H9 (cell line): ENCODE results near the gene PEX14. TPM values are rescaled to one million over a fixed set of nuclear protein-coding genes. Genes with fewer than 3 reads are reported as not detected.
A peak's percentile ranks its signal among the peaks of the same experiment; 100 is the strongest.

Experiments used
- DNase-seq: peaks from one replicate; pipeline ENCODE4 v3.0.0-alpha.2; 2017
- H2AFZ ChIP-seq: one replicate; pipeline ENCODE4 v1.6.1; 2013; ENCODE audit warnings: mild to moderate bottlenecking, low read length, control low read depth, moderate library complexity
- H2AK5ac ChIP-seq: 2 replicates; pipeline ENCODE4 v1.6.1; 2013; ENCODE audit warnings: low read length, control low read depth, mixed read lengths; ENCODE audit not compliant: insufficient read length
- H2BK120ac ChIP-seq: one replicate; pipeline ENCODE4 v1.6.1; 2013; ENCODE audit warnings: low read depth, mild to moderate bottlenecking, low read length, control low read depth, inconsistent platforms; ENCODE audit not compliant: poor library complexity, severe bottlenecking
- H2BK12ac ChIP-seq: 2 replicates; pipeline ENCODE4 v1.6.1; 2013; ENCODE audit warnings: low read length, control low read depth, mixed read lengths, low read depth; ENCODE audit not compliant: insufficient read length
- H2BK15ac ChIP-seq: 2 replicates; pipeline ENCODE4 v1.6.1; 2013; ENCODE audit warnings: low read depth, low read length, control low read depth
- H2BK20ac ChIP-seq: one replicate; pipeline ENCODE4 v1.6.1; 2013; ENCODE audit warnings: low read depth, mild to moderate bottlenecking, low read length, control low read depth, inconsistent platforms; ENCODE audit not compliant: poor library complexity, severe bottlenecking
- H2BK5ac ChIP-seq: 2 replicates; pipeline ENCODE4 v1.6.1; 2013; ENCODE audit warnings: low read length, control low read depth, mixed read lengths; ENCODE audit not compliant: insufficient read length
- H3K14ac ChIP-seq: 2 replicates; pipeline ENCODE4 v1.6.1; 2013; ENCODE audit warnings: low read length, control low read depth; ENCODE audit not compliant: insufficient read depth
- H3K18ac ChIP-seq: 2 replicates; pipeline ENCODE4 v1.6.1; 2013; ENCODE audit warnings: low read depth, mild to moderate bottlenecking, mixed read lengths, low read length, control low read depth; ENCODE audit not compliant: insufficient read length
- H3K23ac ChIP-seq: 2 replicates; pipeline ENCODE4 v1.6.1; 2013; ENCODE audit warnings: low read length, control low read depth, mixed read lengths, low read depth; ENCODE audit not compliant: insufficient read length
- H3K23me2 ChIP-seq: 2 replicates; pipeline ENCODE4 v1.6.1; 2013; ENCODE audit warnings: low read depth, mild to moderate bottlenecking, mixed read lengths, low read length, control low read depth; ENCODE audit not compliant: insufficient read length, poor library complexity, severe bottlenecking
- H3K27ac ChIP-seq: 2 replicates; pipeline ENCODE4 v1.5.1; 2013; ENCODE audit warnings: low read length, control low read depth, mixed read lengths, low read depth; ENCODE audit not compliant: insufficient read length
- H3K27me3 ChIP-seq: 2 replicates; pipeline ENCODE4 v1.6.1; 2013; ENCODE audit warnings: low read length, control low read depth, inconsistent platforms; ENCODE audit not compliant: insufficient read depth
- H3K4ac ChIP-seq: 2 replicates; pipeline ENCODE4 v1.6.1; 2013; ENCODE audit warnings: low read depth, mild to moderate bottlenecking, control low read depth, inconsistent platforms, low read length, moderate library complexity
- H3K4me1 ChIP-seq: 2 replicates; pipeline ENCODE4 v1.6.1; 2013; ENCODE audit warnings: low read length, control low read depth, inconsistent platforms; ENCODE audit not compliant: insufficient read depth
- H3K4me2 ChIP-seq: 2 replicates; pipeline ENCODE4 v1.6.1; 2013; ENCODE audit warnings: low read length, control low read depth, mixed read lengths; ENCODE audit not compliant: insufficient read length, insufficient read depth
- H3K56ac ChIP-seq: 2 replicates; pipeline ENCODE4 v1.6.1; 2013; ENCODE audit warnings: low read depth, mild to moderate bottlenecking, mixed read lengths, low read length, control low read depth; ENCODE audit not compliant: insufficient read length
- H3K79me1 ChIP-seq: 2 replicates; pipeline ENCODE4 v1.6.1; 2013; ENCODE audit warnings: low read depth, mild to moderate bottlenecking, moderate library complexity, low read length, control low read depth, inconsistent platforms; ENCODE audit not compliant: insufficient read depth, poor library complexity, severe bottlenecking
- H3K79me2 ChIP-seq: 2 replicates; pipeline ENCODE4 v1.6.1; 2013; ENCODE audit warnings: low read length, control low read depth, inconsistent platforms; ENCODE audit not compliant: insufficient read depth
- H3K9ac ChIP-seq: 2 replicates; pipeline ENCODE4 v1.6.1; 2013; ENCODE audit warnings: low read length, control low read depth, mixed read lengths; ENCODE audit not compliant: insufficient read length; ENCODE audit errors: extremely low read depth
- H3K9me3 ChIP-seq: one replicate; pipeline ENCODE4 v1.6.1; 2013; ENCODE audit warnings: low read depth, low read length, inconsistent platforms; ENCODE audit not compliant: control insufficient read depth
- H3T11ph ChIP-seq: one replicate; pipeline ENCODE4 v1.6.1; 2013; ENCODE audit warnings: mild to moderate bottlenecking, low read length, control low read depth, inconsistent platforms
- H4K20me1 ChIP-seq: one replicate; pipeline ENCODE4 v1.6.1; 2013; ENCODE audit not compliant: control insufficient read depth, insufficient read length, insufficient read depth
- H4K5ac ChIP-seq: 2 replicates; pipeline ENCODE4 v1.6.1; 2013; ENCODE audit warnings: low read depth, mild to moderate bottlenecking, mixed read lengths, low read length, control low read depth; ENCODE audit not compliant: insufficient read length
- H4K8ac ChIP-seq: replicated peaks from 2 replicates; pipeline ENCODE4 v1.6.1; 2013; ENCODE audit warnings: low read length, control low read depth, mixed read lengths, low read depth; ENCODE audit not compliant: insufficient read length
- H4K91ac ChIP-seq: 2 replicates; pipeline ENCODE4 v1.6.1; 2013; ENCODE audit warnings: low read depth, mild to moderate bottlenecking, moderate library complexity, mixed read lengths, low read length, control low read depth; ENCODE audit not compliant: insufficient read length
- H3K27ac Mint-ChIP-seq, 3 experiments: 2 replicates in 2 of 3; 3 replicates in 1 of 3; pipeline ENCODE4 v1.8.0; 2020 to 2021; ENCODE audit warnings: mixed read lengths in 3 of 3, mild to moderate bottlenecking in 1 of 3, moderate library complexity in 1 of 3
- H3K27me3 Mint-ChIP-seq: 2 replicates; pipeline ENCODE4 v1.8.0; 2021; ENCODE audit warnings: low read depth, mild to moderate bottlenecking, moderate library complexity, mixed read lengths
- H3K36me3 Mint-ChIP-seq, 3 experiments: 2 replicates in 2 of 3; 3 replicates in 1 of 3; pipeline ENCODE4 v1.8.0; 2020 to 2021; ENCODE audit warnings: low read depth in 3 of 3, mixed read lengths in 3 of 3; ENCODE audit not compliant: insufficient read depth in 1 of 3
- H3K4me1 Mint-ChIP-seq, 2 experiments: 2 replicates each; pipeline ENCODE4 v1.8.0; 2020; ENCODE audit warnings: mixed read lengths in 2 of 2
- H3K4me3 Mint-ChIP-seq, 2 experiments: 2 replicates in 1 of 2; 3 replicates in 1 of 2; pipeline ENCODE4 v1.8.0; 2020 to 2021; ENCODE audit warnings: mild to moderate bottlenecking in 2 of 2, mixed read lengths in 2 of 2, moderate library complexity in 1 of 2
- H3K9me3 Mint-ChIP-seq, 2 experiments: 2 replicates in 1 of 2; 3 replicates in 1 of 2; pipeline ENCODE4 v1.8.0; 2020; ENCODE audit warnings: mild to moderate bottlenecking in 2 of 2, mixed read lengths in 2 of 2, moderate library complexity in 1 of 2
- CTCF ChIP-seq: fragments of 200-600 bp; sonication (generic); conservative IDR thresholded peaks from 3 replicates; pipeline ENCODE4 v1.8.0; 2021; ENCODE audit warnings: antibody characterized with exemption, mild to moderate bottlenecking
- WGBS: extraction: QIAGEN DNeasy Blood & Tissue Kit; methylation state at CpG from one replicate; pipeline ENCODE4 v1.1.7; 2013; ENCODE audit warnings: missing lambda C conversion rate, low lambda C conversion rate, mixed read lengths; ENCODE audit not compliant: insufficient read length; ENCODE audit errors: extremely low coverage; 5-methylcytosine and 5-hydroxymethylcytosine counted together
- total RNA-seq: library from RNA; stranded (reverse); gene quantifications from 2 replicates; pipeline ENCODE4 v1.2.1, GENCODE V29; 2021

Gene PEX14
- total RNA-seq, 1 experiment from 2014 or later = 23.9 TPM

- peak overlapping the region; percentile 44 for H3K4me2 ChIP-seq
- H3K56ac ChIP-seq = no peak overlapping the region
- no peak overlapping the region for H3T11ph ChIP-seq
- Mint-ChIP-seq H3K9me3 (no peaks in the 10 kb centered on the region), H3K27ac (no peak overlapping the region), H3K4me1 (peaks cover 5 to 26% of the 10 kb centered on the region in 2 experiments), H3K36me3 (peaks cover 0 to 4% (median 0%) of the 10 kb centered on the region in 3 experiments; a peak in 1 of 7 replicates), H3K4me3 (peak overlapping the region in 1 of 2 experiments; percentile 46; a peak in 2 of 5 replicates), H3K27me3 (no peaks in the 10 kb centered on the region)
- no peak overlapping the region for H2BK5ac ChIP-seq
- no peak overlapping the region for H2BK12ac ChIP-seq
- peaks cover 4% of the 10 kb centered on the region for H3K23me2 ChIP-seq
- no peak overlapping the region for H2BK20ac ChIP-seq
- H3K79me1 ChIP-seq = no peaks in the 10 kb centered on the region
- H2BK120ac ChIP-seq = no peak overlapping the region
- no peak overlapping the region for H4K5ac ChIP-seq
- no peak overlapping the region for H3K27ac ChIP-seq
- H2AK5ac ChIP-seq = no peak overlapping the region
- no peaks in the 10 kb centered on the region for H4K20me1 ChIP-seq
- no peak overlapping the region for H2BK15ac ChIP-seq
- H3K14ac ChIP-seq = no peak overlapping the region
- no peak overlapping the region for H3K4ac ChIP-seq
- H3K23ac ChIP-seq = no peak overlapping the region
- no peak overlapping the region for H3K18ac ChIP-seq
- no peaks in the 10 kb centered on the region for H3K9me3 ChIP-seq
- H4K8ac ChIP-seq = no peak overlapping the region
- H3K4me1 ChIP-seq = no peaks in the 10 kb centered on the region
- no peak overlapping the region for H2AFZ ChIP-seq
- no peaks in the 10 kb centered on the region for H3K79me2 ChIP-seq
- peak; percentile 77 for DNase-seq
- no peak overlapping the region for H3K9ac ChIP-seq
- no peaks in the 10 kb centered on the region; the same call in 1 of the 2 replicates for H3K27me3 ChIP-seq
- H4K91ac ChIP-seq = no peak overlapping the region
- WGBS = no CpG with 5 or more reads among the region's 11 CpGs
- TF ChIP-seq CTCF = no peak
Observed at GRCh38 chr1:10651793-10652192, 177.0 kb downstream of the PEX14 start.
